ENCODE data around the gene ADNP2. TPM values are rescaled to one million over a fixed set of nuclear protein-coding genes. Genes with fewer than 3 reads are reported as not detected.
"Not testable (repeated sequence)": the region's sequence is repeated elsewhere in the genome, so short reads cannot be mapped to it uniquely, and the experiment has no call there.

The ADNP2 gene
- total RNA-seq, 2 experiments from 2014 or later, result 19.4 to 20.3 TPM

DNA sequence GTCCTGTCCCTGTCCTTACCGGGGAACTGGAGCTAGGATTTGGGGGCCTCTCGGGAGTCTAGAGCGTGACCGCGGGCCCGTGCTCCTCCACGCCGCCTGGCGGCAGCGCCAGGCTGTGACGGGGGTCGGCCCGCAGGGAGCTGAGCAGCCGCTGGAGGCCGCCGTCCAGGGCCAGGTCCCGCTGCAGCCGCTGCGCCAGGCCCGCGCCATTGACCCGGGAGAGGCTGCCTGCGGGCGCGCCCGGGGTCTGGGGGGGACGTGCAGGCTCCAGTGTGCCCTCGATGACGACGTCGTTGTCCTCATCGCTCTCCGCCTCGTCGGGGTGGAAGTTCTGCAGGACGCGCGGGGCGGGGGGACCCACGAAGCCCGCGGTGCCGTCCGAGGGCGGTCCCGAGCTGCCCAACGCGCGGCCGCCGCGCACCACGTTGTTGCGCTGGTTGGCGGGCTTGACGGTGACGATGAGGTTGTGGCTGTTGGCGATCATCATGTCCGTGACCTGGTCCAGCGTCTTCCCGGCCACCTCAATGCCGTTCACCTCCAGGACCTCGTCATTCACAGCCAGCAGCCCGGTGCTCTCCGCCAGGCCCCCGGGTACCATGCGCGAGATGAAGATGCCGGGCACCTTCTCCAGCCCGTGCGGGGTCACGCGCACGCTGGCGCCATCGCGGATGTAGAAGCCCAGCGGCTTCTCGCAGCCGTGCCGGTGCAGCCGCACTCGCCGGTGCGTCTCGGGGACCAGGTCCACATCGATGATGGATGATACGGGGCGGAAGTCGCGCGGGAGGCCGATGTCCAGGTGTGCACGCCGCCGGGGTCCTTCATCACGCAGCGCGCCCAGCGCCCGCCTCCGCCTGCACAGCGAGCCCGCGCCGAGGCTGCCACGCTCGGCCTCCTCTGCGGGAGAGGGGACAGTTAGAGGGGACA is 50.9 kb downstream of the ADNP2 start:
- H3K36me3 Mint-ChIP-seq (ENCODE audit: low read depth), result no peaks in the 10 kb centered on the region
- peaks cover 2% of the 10 kb centered on the region for H3K4me1 Mint-ChIP-seq
- no peak overlapping the region for H3K27ac Mint-ChIP-seq
- peak overlapping the region; percentile 36 for H3K4me3 Mint-ChIP-seq
- DNase-seq, result peak; percentile 37
- ChIA-PET POLR2A (no interaction called here), CTCF (interaction anchor here (0.6 to 1.8 kb wide), 7 partner anchors 11 to 175 kb away, joined by 3 to 4 read pairs (median 3); partner anchors contain the start of gene ADNP2)
- H3K27me3 Mint-ChIP-seq, result peaks cover 11% of the 10 kb centered on the region
- H3K9me3 Mint-ChIP-seq, result peaks cover 7% of the 10 kb centered on the region

DNA sequence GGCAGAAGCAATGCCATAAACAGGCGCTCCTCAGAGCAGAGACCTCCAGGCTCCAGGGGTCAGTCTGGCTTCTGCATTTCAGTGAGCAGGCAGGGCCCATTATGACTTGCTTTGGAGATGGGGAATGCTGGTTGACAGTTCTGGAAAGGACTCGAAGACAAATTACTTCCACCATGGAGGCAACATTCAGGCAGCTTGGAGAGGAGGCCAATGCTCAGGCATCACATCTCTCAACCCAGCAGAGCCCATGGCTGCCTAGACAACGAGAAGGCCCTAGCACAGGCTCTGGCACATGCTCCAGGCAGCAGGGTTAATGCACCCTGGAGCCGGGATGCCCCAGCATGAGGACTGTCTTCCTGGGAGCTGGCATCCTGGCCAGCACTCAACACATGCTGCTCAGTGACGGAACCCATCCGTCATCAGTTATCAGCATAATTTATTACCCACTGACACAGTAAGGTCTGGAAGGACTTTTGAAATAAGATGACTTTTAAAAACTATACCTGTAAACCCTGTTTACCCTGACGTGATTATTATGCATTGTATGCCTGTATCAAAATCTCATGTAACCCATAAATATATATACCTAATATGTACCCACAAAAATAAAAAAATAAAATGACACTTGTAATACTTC is 52.8 kb downstream of the ADNP2 start:
- no peak for DNase-seq
- no peak overlapping the region for H3K27ac Mint-ChIP-seq
- no peaks in the 10 kb centered on the region for H3K36me3 Mint-ChIP-seq (ENCODE audit: low read depth)
- H3K9me3 Mint-ChIP-seq, result peaks cover 10% of the 10 kb centered on the region
- no peak overlapping the region for H3K4me3 Mint-ChIP-seq
- H3K27me3 Mint-ChIP-seq, result peaks cover 11% of the 10 kb centered on the region
- peaks cover 2% of the 10 kb centered on the region for H3K4me1 Mint-ChIP-seq
- CTCF ChIA-PET, result no interaction called here
- POLR2A ChIA-PET, result no interaction called here

DNA sequence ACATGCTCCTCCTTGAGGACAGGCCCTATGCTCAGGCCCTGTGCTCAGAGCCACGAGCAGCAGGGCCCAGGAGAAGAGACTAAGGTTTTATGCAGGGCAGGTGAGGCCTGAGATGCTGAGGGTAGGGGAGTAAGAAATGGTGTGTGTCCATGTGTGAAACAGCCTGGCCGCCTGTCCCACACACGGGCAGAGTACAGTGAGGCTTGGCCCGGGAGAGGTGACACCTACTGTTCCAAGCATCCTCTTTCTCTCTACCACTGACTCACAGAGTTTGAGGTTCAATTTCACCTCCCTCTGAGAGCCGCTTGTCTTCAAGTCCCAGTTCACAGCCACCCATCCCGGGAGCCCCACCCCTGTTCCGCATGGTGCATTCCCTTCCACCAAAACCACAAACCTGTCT is 54.1 kb downstream of the ADNP2 start:
- ChIA-PET CTCF (no interaction called here), POLR2A (no interaction called here)
- peaks cover 2% of the 10 kb centered on the region for H3K4me1 Mint-ChIP-seq
- H3K4me3 Mint-ChIP-seq, result no peak overlapping the region
- H3K27me3 Mint-ChIP-seq, result peaks cover 11% of the 10 kb centered on the region
- H3K9me3 Mint-ChIP-seq, result peaks cover 10% of the 10 kb centered on the region
- no peak overlapping the region for H3K27ac Mint-ChIP-seq
- DNase-seq, result no peak
- H3K36me3 Mint-ChIP-seq (ENCODE audit: low read depth), result no peaks in the 10 kb centered on the region

DNA sequence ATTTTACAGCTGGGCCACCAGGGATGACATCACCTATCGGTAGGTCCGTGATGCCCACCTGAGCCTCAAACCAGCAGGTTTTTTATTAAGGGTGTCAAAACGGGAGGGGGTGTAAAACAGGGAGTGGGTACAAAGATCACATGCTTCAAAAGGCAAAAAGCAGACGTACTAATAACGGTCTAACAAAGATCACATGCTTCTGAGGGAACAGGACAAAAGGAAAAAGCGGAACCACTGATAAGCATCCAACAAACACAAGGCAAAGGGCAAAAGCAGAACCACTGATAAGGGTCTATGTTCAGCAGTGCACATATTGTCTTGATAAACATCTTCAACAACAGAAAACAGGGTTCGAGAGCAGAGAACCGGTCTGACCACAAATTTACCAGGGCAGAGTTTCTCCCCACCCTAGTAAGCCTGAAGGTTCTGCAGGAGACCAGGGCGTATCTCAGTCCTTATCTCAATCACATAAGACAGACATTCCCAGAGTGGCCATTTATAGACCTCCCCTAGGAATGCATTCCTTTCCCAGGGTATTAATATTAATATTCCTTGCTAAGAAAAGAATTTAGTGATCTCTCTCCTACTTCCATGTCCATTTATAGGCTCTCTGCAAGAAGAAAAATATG is 55.8 kb downstream of the ADNP2 start:
- H3K4me1 Mint-ChIP-seq; DNase-seq; H3K4me3 Mint-ChIP-seq; H3K36me3 Mint-ChIP-seq (ENCODE audit: low read depth); POLR2A ChIA-PET; CTCF ChIA-PET; H3K27ac Mint-ChIP-seq: not testable (repeated sequence)
- peaks cover 11% of the 10 kb centered on the region for H3K27me3 Mint-ChIP-seq
- peaks cover 10% of the 10 kb centered on the region for H3K9me3 Mint-ChIP-seq

DNA sequence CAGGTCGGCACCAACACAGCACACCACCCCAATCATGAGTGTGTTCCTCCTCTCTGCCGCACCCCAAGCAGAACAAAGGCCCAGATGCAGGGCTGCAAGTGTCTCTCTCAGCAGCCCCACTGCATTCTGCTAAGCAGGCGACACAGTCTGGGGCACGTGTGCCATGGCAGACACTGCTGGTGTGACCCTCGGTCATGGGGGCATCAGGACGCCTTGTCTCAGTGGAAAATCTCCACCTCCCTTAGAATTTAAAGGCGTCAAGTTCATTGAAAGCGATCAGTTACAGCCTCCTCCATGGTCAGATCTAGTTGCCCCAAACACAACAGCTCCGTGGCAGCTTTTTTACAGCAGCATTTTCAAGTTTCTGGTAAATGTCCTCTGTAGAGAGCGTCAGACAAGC is 57.2 kb downstream of the ADNP2 start:
- ChIA-PET CTCF (no interaction called here), POLR2A (no interaction called here)
- peaks cover 10% of the 10 kb centered on the region for H3K9me3 Mint-ChIP-seq
- H3K27ac Mint-ChIP-seq, result no peak overlapping the region
- H3K27me3 Mint-ChIP-seq, result peaks cover 6% of the 10 kb centered on the region
- no peak overlapping the region for H3K4me3 Mint-ChIP-seq
- no peaks in the 10 kb centered on the region for H3K36me3 Mint-ChIP-seq (ENCODE audit: low read depth)
- no peak for DNase-seq
- no peaks in the 10 kb centered on the region for H3K4me1 Mint-ChIP-seq

DNA sequence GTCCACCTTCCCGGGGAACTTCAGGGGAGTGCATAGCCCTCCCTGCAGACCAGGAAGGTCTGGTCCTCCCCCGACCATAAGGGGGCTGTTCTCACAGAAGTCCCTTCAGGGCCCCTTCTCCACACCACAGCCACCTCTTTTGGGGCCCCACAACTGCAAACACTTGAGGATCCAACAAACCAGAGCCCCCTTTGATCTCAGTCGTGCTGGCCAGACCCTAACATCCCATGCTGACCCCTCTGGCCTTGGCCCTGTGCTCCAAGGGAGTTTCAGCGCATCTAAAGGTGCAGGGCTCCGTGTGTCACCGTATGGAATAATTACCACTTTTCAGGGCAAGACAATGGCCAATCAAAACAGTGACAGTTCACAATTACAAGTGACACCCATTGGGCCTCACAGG is 57.7 kb downstream of the ADNP2 start:
- DNase-seq, result no peak
- H3K9me3 Mint-ChIP-seq, result peaks cover 10% of the 10 kb centered on the region
- H3K27ac Mint-ChIP-seq, result no peak overlapping the region
- H3K4me3 Mint-ChIP-seq, result no peak overlapping the region
- peaks cover 3% of the 10 kb centered on the region for H3K4me1 Mint-ChIP-seq
- POLR2A ChIA-PET, result no interaction called here
- H3K27me3 Mint-ChIP-seq, result peaks cover 10% of the 10 kb centered on the region
- H3K36me3 Mint-ChIP-seq (ENCODE audit: low read depth), result no peaks in the 10 kb centered on the region
- CTCF ChIA-PET, result no interaction called here

DNA sequence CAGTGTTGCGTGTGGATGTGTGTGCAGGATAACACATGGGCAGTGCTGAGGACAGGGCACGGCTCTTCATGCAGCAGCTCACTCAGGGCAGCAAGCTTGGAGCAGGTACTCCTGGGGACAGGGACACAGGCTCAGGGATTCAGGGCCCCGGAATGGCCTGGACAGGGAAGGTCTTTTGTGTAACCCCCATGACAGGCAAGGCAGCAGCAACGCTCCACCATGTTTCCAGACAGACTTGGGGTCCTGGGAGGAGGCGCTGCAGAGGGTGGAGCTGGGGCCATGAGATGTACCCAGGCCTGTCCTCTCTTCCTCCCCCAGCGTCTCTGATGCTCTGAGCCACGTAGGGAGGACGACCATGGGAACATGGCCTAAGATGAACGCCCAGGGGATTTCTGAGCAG is 58.3 kb downstream of the ADNP2 start:
- Mint-ChIP-seq H3K4me1 (peaks cover 3% of the 10 kb centered on the region), H3K4me3 (no peak overlapping the region), H3K9me3 (peaks cover 10% of the 10 kb centered on the region), H3K36me3 (ENCODE audit: low read depth) (no peaks in the 10 kb centered on the region), H3K27ac (no peak overlapping the region), H3K27me3 (peaks cover 14% of the 10 kb centered on the region)
- DNase-seq, result no peak
- ChIA-PET POLR2A (no interaction called here), CTCF (no interaction called here)

DNA sequence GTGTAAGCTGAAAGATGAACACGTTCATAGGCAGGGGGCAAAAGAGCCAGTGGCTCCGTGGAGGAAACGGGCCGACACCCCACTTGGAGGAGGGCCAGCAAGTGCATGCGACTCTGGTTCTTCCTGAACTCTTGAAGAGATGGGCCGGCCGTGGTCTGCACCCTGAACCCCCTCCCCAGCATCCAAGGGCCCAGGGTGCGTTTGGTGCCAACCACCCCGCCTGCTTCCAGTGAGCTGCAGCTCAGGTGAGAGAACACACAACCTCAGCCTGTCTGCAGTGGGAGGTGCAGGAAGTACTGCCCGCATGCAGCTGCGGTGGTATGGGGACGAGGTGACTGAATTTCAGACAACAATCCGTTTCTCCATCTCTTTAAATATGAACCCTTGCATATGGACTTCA is 58.9 kb downstream of the ADNP2 start:
- Mint-ChIP-seq H3K9me3 (peaks cover 10% of the 10 kb centered on the region), H3K36me3 (ENCODE audit: low read depth) (no peaks in the 10 kb centered on the region), H3K4me1 (peaks cover 3% of the 10 kb centered on the region), H3K4me3 (no peak overlapping the region), H3K27ac (no peak overlapping the region), H3K27me3 (peaks cover 11% of the 10 kb centered on the region)
- POLR2A ChIA-PET, result no interaction called here
- no peak for DNase-seq
- CTCF ChIA-PET, result no interaction called here

DNA sequence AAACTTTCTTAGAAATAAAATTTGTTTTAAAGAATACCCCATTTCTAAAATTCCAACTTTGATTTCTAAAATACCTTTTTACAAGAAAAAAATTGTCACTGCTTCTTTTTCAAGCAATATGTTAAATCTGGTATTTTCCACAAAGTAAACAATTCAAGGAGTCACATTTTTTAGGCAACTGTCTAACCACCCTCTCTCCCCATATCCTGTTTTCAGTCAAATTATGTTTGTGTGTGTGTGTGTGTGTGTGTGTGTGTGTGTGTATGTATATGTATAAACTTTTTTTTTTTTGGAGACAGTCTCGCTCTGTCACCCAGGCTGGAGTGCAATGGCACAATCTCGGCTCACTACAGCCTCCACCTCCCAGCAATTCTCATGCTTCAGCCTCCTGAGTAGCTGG is 59.3 kb downstream of the ADNP2 start:
- peaks cover 10% of the 10 kb centered on the region for H3K9me3 Mint-ChIP-seq
- no peak overlapping the region for H3K27ac Mint-ChIP-seq
- no peaks in the 10 kb centered on the region for H3K36me3 Mint-ChIP-seq (ENCODE audit: low read depth)
- POLR2A ChIA-PET, result no interaction called here
- H3K4me3 Mint-ChIP-seq, result no peak overlapping the region
- peaks cover 3% of the 10 kb centered on the region for H3K4me1 Mint-ChIP-seq
- peaks cover 11% of the 10 kb centered on the region for H3K27me3 Mint-ChIP-seq
- CTCF ChIA-PET, result no interaction called here
- DNase-seq, result no peak

DNA sequence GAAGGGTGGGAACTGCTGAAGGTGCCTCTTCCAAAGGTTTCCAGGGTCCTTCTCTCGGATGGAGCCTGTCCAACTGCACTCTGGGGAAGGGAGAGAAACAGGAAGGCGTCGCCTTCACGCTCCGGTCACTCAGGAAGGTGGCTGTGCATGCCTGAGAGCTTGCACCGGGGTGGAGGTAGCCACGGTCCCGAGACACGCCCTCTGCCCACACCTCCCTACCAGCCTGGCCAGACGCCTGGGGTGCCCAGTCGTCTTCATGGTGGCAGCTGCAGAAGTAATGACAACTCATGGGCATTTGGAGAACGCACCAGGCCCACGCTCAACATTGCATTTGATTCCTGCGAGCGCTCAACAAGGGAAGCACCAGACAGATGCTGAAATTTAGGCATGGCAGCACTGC is 59.9 kb downstream of the ADNP2 start:
- Mint-ChIP-seq H3K27me3 (peaks cover 11% of the 10 kb centered on the region), H3K4me3 (no peak overlapping the region), H3K9me3 (peaks cover 10% of the 10 kb centered on the region), H3K27ac (no peak overlapping the region), H3K36me3 (ENCODE audit: low read depth) (no peaks in the 10 kb centered on the region), H3K4me1 (peaks cover 3% of the 10 kb centered on the region)
- ChIA-PET CTCF (no interaction called here), POLR2A (no interaction called here)
- no peak for DNase-seq

DNA sequence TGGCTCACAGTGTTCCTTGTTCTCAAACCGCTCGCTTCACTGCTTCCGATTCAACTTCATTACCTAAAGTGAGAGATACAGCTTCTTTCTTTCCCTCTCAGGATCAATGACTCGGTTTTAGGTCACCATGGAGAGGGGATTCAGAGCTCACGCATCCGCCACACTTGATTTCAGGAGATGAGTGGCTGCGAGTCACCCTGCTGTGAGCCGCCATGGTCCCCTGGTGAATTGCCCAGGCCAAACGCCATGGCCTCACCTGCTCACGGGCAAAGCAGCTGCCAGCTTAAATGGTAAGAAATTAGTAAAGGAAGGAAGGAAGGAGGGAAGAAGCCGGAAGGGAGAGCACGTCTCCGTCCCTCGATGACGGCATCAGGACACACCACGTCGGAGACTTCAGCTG is 60.5 kb downstream of the ADNP2 start:
- H3K4me1 Mint-ChIP-seq, result peaks cover 3% of the 10 kb centered on the region
- no peak for DNase-seq
- H3K27ac Mint-ChIP-seq, result no peak overlapping the region
- CTCF ChIA-PET, result interaction anchor here (0.6 kb wide), 1 partner anchor 253 kb away, joined by 3 read pairs; no protein-coding TSS in a partner anchor
- H3K27me3 Mint-ChIP-seq, result peaks cover 13% of the 10 kb centered on the region
- no peaks in the 10 kb centered on the region for H3K36me3 Mint-ChIP-seq (ENCODE audit: low read depth)
- POLR2A ChIA-PET, result no interaction called here
- no peak overlapping the region for H3K4me3 Mint-ChIP-seq
- peaks cover 7% of the 10 kb centered on the region for H3K9me3 Mint-ChIP-seq

DNA sequence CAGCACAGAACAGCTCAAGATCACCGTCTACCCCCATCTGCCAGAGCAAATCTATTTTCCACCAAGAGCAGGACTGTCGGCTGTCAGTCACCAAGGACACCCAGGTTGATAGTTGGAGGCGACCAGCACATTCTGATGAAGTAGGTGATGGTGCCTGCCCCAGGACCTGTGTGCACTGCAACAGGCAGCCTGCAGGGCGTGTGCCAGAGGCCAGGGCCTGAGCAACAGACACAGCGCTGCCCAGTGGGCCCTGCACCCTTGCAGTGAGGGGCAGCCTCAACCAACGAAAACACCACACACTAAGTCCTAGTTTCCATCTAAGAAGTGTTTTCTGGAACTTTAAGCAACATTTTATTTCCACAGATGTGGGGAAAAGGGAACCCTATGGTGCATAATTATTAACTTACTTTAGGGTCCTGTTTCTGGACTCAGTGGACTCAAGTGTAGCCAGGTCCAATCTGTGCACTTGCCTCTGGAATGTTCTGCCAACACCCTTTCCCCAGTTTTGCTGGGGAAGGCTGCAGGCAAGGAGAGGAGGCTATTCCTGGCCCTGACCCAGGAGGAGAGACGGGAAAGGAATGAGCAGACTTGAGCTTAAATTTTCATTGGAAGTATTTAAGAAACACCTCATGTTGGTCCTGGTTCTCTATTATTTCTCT is 61.5 kb downstream of the ADNP2 start:
- Mint-ChIP-seq H3K36me3 (ENCODE audit: low read depth) (no peaks in the 10 kb centered on the region), H3K9me3 (no peaks in the 10 kb centered on the region), H3K27ac (no peak overlapping the region), H3K4me1 (peaks cover 10% of the 10 kb centered on the region), H3K4me3 (no peak overlapping the region), H3K27me3 (peaks cover 19% of the 10 kb centered on the region)
- no peak for DNase-seq
- POLR2A ChIA-PET, result no interaction called here
- CTCF ChIA-PET, result interaction anchor here (0.6 to 1.2 kb wide), 4 partner anchors 11 to 254 kb away, joined by 3 to 4 read pairs (median 4); no protein-coding TSS in a partner anchor
